ENCODE measurements around the gene OLFM4. TPM values are rescaled to one million over a fixed set of nuclear protein-coding genes. Genes with fewer than 3 reads are reported as not detected.

OLFM4 gene
- total RNA-seq, 2 donors from 2014 or later: 489 to 1,049 TPM

- no peaks in the 10 kb centered on the region for H3K9me3 ChIP-seq
- no peaks in the 10 kb centered on the region for H3K36me3 ChIP-seq
- no peak for DNase-seq
- H3K9ac ChIP-seq (ENCODE audit: low read depth in 2 of 2, low read length in 2 of 2): no peak overlapping the region
- no peaks in the 10 kb centered on the region for H3K27me3 ChIP-seq
- H3K4me1 ChIP-seq: no peaks in the 10 kb centered on the region
- no peak overlapping the region for H3K27ac ChIP-seq
- intact Hi-C loops (cut with DNase I): no loop called here
- no peak for TF ChIP-seq CTCF (IDR thresholded peaks at IDR 0.05)
- H3K4me3 ChIP-seq: no peak overlapping the region
Observed at GRCh38 chr13:53090461-53090860, 61.8 kb downstream of the OLFM4 start.

- intact Hi-C loops (cut with DNase I): no loop called here
- Histone ChIP-seq H3K36me3 (no peaks in the 10 kb centered on the region), H3K9ac (ENCODE audit: low read depth in 2 of 2, low read length in 2 of 2) (no peak overlapping the region), H3K4me1 (no peaks in the 10 kb centered on the region), H3K9me3 (no peaks in the 10 kb centered on the region), H3K27ac (no peak overlapping the region), H3K27me3 (no peaks in the 10 kb centered on the region), H3K4me3 (no peak overlapping the region)
- no peak for TF ChIP-seq CTCF (IDR thresholded peaks at IDR 0.05)
- no peak for DNase-seq
Observed at GRCh38 chr13:53092931-53093330, 64.3 kb downstream of the OLFM4 start.

- no peak overlapping the region for H3K27ac ChIP-seq
- no peak for DNase-seq
- H3K36me3 ChIP-seq: no peaks in the 10 kb centered on the region
- no peaks in the 10 kb centered on the region for H3K27me3 ChIP-seq
- intact Hi-C loops (cut with DNase I): no loop called here
- no peaks in the 10 kb centered on the region for H3K9me3 ChIP-seq
- TF ChIP-seq CTCF (IDR thresholded peaks at IDR 0.05): no peak
- H3K4me3 ChIP-seq: no peak overlapping the region
- H3K9ac ChIP-seq (ENCODE audit: low read depth in 2 of 2, low read length in 2 of 2): no peak overlapping the region
- no peaks in the 10 kb centered on the region for H3K4me1 ChIP-seq
Observed at GRCh38 chr13:53098455-53098854, 69.8 kb downstream of the OLFM4 start.

GRCh38 chr13:53100394-53101063 is 71.9 kb downstream of the OLFM4 start:
- Histone ChIP-seq H3K9me3 (no peaks in the 10 kb centered on the region), H3K36me3 (no peaks in the 10 kb centered on the region), H3K27ac (no peak overlapping the region), H3K4me1 (no peaks in the 10 kb centered on the region), H3K4me3 (no peak overlapping the region), H3K9ac (ENCODE audit: low read depth in 2 of 2, low read length in 2 of 2) (no peak overlapping the region), H3K27me3 (no peaks in the 10 kb centered on the region)
- intact Hi-C loops (cut with DNase I): no loop called here
- TF ChIP-seq CTCF (IDR thresholded peaks at IDR 0.05): no peak
- DNase-seq: peak; percentile 27

Other genes starting within 250 kb of the OLFM4 start
- gene PCDH8, start 180.2 kb upstream of the OLFM4 start, total RNA-seq: under 1 TPM; 0.15 to 0.21 TPM

Measured in colonic mucosa (tissue), 4 donors.